RKO (cell line): ENCODE measurements around the gene NR1H4.
"Not testable (repeated sequence)": the region's sequence is repeated elsewhere in the genome, so short reads cannot be mapped to it uniquely, and the experiment has no call there.

ENCODE experiments used
- DNase-seq: peaks from one replicate; pipeline ENCODE4 v3.0.0-alpha.2; 2016; ENCODE audit warnings: low spot score

The NR1H4 gene

DNA sequence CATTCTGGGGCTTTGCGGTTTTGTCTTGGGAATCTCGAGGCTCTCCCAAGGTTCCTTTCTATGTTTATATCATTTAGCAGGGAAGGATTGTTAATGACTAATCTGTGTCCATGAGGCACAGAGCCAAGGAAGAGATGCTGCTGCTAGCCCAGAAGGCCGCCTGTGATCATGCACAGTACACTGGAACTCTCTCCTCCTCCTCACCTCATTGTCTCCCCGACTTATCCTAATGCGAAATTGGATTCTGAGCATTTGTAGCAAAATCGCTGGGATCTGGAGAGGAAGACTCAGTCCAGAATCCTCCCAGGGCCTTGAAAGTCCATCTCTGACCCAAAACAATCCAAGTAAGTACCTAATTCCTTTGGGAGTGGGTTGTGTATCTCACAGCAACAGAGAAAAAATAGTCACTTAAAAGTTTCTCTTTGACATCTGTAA lies at the start of gene NR1H4:
NR1H4 (plus strand) TSS at position 151 of the 435 bp plus-strand sequence. CDS start 19,458 bp downstream, outside the sequence.
- no peak for DNase-seq

GRCh38 chr12:100426145-100426544 lies 47.5 kb upstream of the NR1H4 start:
- no peak for DNase-seq

- peak; percentile 85 for DNase-seq
These were observed 46.6 kb upstream of the NR1H4 start for GRCh38 chr12:100427078-100427477.

DNA sequence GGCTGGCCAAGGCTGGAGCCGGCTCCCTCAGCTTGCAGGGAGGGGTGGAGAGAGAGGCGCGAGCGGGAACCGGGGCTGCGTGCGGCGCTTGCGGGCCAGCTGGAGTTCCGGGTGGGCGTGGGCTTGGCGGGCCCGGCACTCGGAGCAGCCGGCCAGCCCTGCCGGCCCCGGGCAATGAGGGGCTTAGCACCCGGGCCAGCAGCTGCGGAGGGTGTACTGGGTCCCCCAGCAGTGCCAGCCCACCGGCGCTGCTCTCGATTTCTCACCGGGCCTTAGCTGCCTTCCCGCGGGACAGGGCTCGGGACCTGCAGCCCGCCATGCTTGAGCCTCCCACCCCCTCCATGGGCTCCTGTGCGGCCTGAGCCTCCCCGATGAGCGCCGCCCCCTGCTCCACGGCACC lies 43.4 kb upstream of the NR1H4 start:
- not testable (repeated sequence) for DNase-seq

- DNase-seq = no peak
These were observed 40.0 kb upstream of the NR1H4 start for GRCh38 chr12:100433701-100434100.

DNA sequence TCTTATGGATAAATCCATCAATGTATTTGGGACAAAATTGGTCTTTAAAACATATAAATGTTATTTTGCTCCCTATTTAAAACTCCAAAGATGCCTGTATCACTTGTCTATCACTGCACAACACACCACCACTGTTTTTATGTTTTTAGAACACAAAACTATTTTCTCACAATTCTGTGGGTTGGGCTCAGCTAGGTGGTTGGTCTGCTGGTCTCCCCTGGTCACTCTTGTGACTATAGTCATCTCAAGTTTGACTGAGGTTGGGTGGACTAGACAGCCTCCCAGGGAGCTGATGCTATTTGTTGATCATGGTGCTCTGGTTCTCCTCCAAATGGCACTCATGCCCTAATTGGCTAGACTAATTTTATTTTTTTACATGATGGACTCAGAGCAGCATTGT lies 39.5 kb upstream of the NR1H4 start:
- DNase-seq = no peak

- no peak for DNase-seq
These were observed 37.7 kb upstream of the NR1H4 start for GRCh38 chr12:100435957-100436356.

DNA sequence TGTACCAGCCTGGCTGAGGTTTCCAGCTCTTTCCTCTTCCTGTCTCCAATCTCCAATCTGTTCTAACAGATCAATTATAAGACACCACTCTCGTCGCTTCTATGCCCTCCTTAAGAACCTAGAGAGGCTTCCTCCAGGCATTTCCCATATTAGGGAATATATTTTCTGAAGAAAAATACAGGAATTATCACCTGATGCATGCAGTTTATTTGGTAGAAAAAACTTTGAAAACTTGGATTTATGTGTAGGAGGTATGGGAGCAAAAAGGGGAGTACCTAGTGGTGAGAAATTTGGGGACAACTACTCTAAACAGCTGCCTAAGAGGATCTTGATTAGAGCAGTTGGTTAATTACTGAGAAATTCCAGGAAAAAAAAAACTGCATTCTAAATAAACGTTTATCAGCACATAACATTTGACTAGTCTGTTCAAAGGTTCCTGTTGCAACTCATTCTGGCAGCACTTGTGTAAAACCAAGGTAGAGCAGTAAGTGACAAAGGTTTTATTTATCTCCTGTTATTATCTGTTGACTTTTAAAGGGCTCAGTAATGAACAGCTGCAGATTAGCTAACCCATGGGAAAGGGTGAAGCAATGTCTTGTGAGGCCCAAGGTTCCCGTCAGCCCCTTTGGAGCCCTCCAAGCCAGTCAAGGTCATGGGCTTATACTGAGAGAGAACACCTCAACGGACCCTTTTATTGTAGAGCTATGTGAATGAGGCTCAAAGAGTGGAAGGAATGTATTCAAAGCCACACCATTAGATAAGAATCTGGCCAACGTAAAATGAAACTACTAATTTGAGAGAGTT lies 36.4 kb upstream of the NR1H4 start:
- DNase-seq = no peak

GRCh38 chr12:100439797-100440196 lies 33.9 kb upstream of the NR1H4 start:
- no peak for DNase-seq

- DNase-seq = no peak
These were observed 31.3 kb upstream of the NR1H4 start for GRCh38 chr12:100442403-100442802.

GRCh38 chr12:100443434-100443833 lies 30.2 kb upstream of the NR1H4 start:
- no peak for DNase-seq

DNA sequence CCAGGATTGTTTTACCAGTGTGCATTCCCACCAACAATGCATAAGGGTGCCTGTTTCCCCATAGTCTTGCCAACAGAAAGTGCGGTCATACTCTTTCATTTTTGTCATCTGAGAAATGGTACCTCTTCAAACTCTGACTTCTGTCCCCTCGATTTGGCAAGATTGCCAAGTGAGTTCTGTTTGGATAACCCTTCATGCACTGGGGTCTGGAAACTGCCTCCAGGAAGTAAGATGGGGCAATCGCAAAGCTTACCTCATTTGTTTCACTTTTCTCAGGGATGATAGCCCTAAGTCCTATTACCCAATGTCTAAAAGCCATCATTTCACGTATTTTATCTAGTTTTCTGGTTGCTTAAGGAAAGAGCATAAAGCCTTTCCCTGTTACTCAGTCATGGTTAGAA lies 28.6 kb upstream of the NR1H4 start:
- no peak for DNase-seq

GRCh38 chr12:100447381-100447780 lies 26.3 kb upstream of the NR1H4 start:
- DNase-seq = no peak

GRCh38 chr12:100448656-100449055 lies 25.0 kb upstream of the NR1H4 start:
- DNase-seq = no peak

GRCh38 chr12:100450735-100451134 lies 22.9 kb upstream of the NR1H4 start:
- no peak for DNase-seq

- DNase-seq = no peak
These were observed 19.7 kb upstream of the NR1H4 start for GRCh38 chr12:100453951-100454350.

GRCh38 chr12:100455896-100456295 lies 17.8 kb upstream of the NR1H4 start:
- no peak for DNase-seq

DNA sequence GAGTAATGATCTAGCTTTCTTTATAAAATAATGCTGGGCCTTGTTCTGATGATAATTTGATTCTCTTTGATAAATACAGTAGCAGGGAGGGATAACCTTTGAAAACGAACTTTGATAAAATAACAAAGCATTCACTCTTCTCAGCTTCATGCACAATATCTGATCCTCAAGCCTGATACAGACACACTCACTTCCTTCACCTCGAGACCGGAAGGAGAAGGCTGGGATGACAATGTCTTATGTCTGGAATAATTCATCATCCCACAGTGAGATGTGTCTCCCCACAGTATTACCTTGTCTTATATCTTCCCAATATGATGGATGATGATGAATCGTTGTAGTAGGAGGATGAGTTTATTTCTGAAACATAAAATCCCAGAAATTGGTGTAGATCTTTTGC lies 15.5 kb upstream of the NR1H4 start:
- no peak for DNase-seq

- no peak for DNase-seq
These were observed 13.0 kb upstream of the NR1H4 start for GRCh38 chr12:100460702-100461101.

GRCh38 chr12:100461330-100461973 lies 12.2 kb upstream of the NR1H4 start:
- no peak for DNase-seq

DNA sequence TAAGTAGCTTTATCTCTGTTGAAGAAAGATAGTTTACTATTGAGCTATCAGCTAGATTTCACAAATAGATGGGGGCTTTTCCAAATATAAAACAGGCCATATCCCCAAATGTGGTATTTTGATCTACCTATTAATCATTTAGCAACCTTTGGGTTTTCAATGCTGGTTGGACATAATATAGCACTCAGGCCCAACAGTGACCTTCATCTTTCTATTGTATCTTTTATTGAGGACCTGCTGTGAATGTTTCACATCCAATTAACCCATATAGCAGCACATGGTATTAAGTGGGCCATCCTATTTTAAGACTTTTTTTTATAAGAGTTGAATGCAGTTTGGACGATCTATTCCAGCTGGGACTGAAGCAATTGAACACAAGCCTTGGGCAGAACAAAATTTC lies 10.0 kb upstream of the NR1H4 start:
- no peak for DNase-seq

DNA sequence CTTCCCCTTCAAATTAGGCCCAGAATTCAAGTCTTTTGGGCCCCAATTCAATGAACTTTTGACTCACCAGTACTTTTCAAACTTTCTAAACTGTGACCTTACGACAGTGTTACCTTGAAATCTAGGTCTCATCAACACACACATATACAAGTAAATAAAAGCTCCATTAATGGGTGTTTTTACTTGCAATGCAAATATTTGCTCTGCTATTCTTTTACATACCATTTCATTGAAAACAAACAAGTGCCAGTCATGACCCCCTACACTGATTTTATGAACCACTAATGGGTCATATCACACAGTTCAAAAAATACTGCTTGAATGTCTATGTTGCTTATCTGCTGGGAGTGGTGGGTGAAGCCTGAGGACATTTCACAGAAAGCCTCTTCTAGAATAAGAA lies 9.1 kb upstream of the NR1H4 start:
- DNase-seq = no peak

DNA sequence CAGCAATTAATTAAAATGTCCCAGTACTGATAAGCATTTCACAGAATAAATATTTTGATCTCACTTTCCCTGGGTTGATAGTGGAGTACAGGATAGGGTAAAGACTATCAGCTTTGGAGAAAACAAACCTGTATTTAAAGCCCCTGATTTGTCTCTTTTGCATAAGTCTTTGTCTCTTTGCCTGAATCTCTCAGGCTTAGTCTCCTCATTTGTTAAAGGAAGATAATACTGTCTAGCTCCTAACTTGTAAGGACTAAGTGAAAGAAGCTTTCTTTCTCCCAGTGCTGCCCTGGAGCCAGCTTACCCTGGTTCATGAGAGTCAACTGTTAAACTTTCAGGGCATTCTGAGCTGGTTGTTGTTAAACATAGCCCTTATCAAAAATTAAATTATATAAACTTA lies 5.5 kb upstream of the NR1H4 start:
- no peak for DNase-seq

- no peak for DNase-seq
These were observed 1.3 kb upstream of the NR1H4 start for GRCh38 chr12:100472325-100472724.
